Measurements from ENCODE around the gene APLN.

GRCh38 chrX:129694805-129695204 is 40.0 kb upstream of the APLN start:
- TF ChIP-seq POLR2A (IDR thresholded peaks at IDR 0.05; ENCODE audit: extremely low read depth, insufficient read length) (no peak), CTCF (IDR thresholded peaks at IDR 0.05; ENCODE audit: low read depth, low read length) (no peak), MAX (IDR thresholded peaks at IDR 0.05; ENCODE audit: low read depth, low read length) (no peak), MYC (IDR thresholded peaks at IDR 0.05; ENCODE audit: low read depth, low read length) (no peak)

Data from NB4 (cell line).